NCI-H1105 (cell line): ENCODE results near the gene SLC16A2.
"Not testable (repeated sequence)": the region's sequence is repeated elsewhere in the genome, so short reads cannot be mapped to it uniquely, and the experiment has no call there.

Experiments used
- DNase-seq: peaks from one replicate; lab custom pipeline; 2025; lab: John Stamatoyannopoulos, UW

Gene SLC16A2

DNA sequence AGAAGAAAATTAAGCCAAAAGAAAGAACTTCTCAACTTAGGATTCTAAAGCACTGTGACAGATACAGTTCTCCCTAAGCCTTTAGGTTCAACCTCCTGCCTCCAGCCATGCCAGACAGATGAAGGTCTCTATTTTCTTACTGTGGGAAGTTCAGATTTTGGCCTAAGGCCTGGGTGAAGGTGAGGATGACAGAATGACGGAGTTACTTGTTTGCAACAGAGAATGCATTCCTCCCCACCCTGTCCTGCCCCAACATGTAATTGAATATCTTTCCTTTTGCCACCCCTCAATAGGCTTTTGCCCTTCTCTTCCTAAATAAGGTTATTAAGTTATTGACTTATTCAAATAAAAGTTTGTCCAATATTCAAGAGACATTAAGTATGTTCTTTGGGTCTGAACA, 25.6 kb downstream of the SLC16A2 start:
- no peak for DNase-seq

DNA sequence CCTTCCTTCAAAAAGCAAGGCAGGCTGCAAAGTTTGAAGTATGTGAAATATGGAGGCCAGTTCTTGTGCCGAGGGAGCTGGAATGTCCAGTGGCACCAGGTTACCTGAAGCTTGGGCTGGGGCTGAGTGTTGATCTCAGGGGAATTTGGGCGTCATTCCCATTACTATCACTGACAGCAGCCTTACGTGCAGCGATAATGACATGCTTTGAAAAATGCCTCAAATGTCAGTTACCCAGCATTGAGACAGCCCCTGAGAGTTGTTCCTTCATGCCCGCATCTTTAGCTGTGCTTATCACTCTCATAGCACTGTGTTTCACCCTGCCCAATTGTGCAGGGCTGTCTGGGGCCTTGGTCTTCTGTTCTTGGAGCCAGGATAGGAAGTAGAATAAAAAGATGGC, 27.4 kb downstream of the SLC16A2 start:
- no peak for DNase-seq

DNA sequence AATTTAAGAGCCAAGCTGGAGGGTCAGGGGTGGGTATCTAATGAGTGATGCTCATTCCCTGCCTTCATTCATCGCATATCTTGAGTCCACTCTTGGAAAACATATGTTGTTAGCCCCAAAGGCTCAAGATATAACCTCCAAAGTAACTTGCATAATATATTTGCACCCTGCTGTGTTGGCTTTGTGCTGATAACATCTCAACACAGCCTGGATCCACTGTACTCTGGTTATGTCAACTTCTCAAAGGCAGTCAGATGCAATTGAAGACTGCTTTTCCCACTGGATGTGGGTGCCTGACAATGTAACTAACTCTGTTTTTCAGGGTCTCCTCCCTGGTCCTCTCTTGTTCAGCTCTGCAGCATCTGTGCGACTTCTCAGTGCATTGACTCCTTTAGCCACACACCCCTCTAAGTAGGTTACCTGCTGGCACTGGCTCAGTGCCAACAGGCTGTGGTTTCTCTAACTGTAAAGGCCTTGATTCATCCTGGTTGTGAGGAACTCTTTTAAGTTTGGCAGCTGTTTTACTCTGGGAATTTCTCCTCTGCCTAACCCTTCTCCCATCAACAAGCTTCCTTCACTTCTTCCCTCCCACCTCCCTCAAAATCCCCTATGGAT, 28.1 kb downstream of the SLC16A2 start:
- no peak for DNase-seq

DNA sequence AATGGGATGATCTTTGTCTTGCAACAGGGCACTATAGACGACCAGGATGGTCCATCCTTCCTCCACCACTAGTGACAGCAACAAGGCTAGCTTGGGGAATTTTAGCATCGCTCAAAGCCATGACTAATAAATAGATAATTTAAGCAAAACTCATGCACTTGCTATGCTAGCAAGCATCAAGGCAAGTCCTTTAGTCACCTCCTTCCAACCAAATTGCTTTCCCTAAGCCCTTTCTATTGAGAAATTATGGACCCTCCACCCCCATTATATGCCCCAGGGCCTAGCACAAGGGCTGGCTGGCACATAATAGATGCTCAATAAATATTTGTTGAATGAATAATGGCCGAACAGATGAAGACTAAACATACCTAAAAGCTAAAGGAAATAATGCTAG, 28.6 kb downstream of the SLC16A2 start:
- no peak for DNase-seq

GRCh38 chrX:74450803-74451449, 29.6 kb downstream of the SLC16A2 start:
- DNase-seq = no peak

DNA sequence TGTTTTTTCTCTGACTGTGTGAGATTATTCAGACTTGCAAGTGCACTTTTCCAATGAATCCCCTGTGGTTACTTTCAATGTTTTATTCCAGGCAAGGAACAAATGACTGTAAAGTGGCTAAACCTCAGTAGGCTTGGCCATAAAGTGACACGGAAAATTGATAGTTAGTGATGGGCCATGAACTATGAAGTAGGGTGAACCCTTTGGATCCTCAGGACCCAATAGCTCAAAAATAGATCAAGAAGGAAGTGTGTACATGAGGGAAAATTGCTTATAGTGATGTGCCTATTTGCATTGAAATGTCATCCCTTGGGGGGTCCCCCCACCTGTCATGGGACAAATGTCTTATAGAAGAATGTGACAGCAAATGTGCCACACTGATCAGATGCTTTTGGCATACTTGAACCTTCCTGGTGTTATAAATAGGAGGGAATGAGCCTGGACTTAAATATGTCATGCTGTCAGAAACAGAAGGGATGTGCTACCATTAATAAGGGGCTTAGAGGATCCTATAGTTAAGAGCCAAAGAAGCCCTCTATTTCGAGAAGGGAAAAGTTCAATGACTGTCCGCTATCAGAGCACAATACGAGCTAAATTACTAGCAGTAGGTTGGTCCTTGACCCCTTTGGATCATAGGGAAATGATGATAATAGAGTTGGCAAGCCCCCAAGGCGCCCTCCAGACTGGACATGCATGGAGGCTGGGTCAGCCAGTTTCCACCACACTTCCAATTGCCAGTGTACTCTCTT, 30.3 kb downstream of the SLC16A2 start:
- DNase-seq = no peak

DNA sequence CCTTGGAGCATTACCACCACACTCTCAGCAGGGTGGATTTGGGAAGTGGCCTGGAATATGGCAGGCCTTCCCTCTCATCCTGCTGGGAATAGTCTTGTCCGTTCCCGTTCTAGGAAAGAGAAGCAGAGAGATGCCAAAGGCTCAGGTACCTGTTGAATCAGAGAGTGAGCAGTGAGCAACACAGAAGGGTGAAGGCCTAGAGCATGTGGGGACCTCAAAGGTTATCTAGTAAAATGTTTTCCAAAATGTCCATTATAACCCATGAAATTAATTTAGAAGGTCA, 30.8 kb downstream of the SLC16A2 start:
- DNase-seq = no peak

- no peak for DNase-seq
Observed at GRCh38 chrX:74453178-74453577, 31.9 kb downstream of the SLC16A2 start.

- DNase-seq = not testable (repeated sequence)
Observed at GRCh38 chrX:74454233-74454632, 32.9 kb downstream of the SLC16A2 start.

GRCh38 chrX:74458736-74459135, 37.4 kb downstream of the SLC16A2 start:
- no peak for DNase-seq

DNA sequence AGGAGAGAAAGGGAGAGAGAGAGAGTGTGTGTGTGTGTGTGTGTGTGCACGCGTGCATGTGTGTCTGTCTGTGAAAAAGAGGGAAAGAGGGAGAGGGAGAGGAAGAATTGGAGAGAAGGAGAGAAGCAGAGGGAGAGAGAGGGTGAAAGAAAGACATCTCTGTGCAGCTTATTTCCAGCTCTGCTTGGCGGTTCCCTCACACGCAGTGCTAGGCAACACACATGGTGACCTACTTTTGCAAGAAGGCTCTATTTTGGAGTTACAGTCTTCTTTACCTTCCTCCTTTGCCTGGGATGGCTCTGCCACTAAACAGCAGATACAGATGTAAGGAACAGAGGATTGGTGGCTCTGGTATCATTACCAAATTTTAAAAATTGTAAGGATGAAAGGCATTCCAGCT, 40.1 kb downstream of the SLC16A2 start:
- DNase-seq = no peak

DNA sequence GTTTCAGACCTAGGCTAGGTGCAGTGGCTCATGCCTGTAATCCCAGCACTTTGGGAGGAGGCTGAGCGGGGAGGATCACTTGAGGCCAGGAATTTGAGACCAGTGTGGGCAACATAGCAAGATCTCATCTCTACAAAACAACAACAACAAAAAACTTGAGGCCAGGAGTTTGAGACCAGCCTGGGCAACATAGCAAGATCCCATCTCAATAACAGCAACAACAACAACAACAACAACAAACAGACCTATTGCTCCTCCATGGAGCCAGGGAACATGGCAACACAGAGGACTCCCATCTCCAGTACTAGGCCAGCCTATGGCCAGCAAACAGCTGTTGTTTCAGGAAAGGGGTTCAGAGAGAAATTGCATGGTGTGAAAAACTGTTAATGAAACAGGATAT, 43.4 kb downstream of the SLC16A2 start:
- no peak for DNase-seq

DNA sequence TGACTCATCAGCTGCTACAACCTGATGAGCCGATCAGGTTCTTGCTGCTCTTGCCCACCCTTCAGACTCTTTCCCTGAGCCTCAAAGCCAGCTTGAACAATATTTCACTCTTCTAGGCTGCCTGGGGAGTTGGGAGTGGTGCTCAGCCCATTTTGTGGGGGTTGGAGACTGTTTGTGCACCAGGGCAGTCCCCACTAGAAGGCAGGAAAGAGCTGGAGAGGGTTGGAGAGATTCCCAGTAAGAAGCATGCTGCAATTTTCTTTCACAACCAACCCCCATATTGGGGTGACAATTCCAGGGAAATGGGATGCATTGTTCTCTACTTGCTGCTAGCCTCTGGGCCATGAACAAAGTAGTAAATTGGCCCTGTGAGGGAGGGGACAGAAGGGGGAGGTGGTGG, 44.1 kb downstream of the SLC16A2 start:
- no peak for DNase-seq

DNA sequence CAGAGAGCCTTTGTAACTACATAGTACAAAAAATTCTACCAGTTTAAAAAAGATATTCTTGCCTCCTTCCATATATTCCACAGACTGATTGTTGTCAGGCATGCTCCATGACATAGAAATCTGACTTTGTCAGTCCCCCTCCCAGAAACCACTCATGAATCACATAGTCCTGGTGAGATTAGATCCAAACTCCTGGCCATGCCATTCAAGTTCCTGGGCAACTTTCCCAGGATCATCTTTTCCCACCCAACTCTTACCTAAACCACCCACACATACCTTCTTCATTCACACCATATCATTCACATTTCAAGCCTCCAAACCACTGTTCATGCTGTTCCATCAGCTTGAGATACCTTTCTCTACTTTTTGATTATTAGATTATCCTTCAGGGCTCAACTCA, 46.4 kb downstream of the SLC16A2 start:
- DNase-seq = no peak

DNA sequence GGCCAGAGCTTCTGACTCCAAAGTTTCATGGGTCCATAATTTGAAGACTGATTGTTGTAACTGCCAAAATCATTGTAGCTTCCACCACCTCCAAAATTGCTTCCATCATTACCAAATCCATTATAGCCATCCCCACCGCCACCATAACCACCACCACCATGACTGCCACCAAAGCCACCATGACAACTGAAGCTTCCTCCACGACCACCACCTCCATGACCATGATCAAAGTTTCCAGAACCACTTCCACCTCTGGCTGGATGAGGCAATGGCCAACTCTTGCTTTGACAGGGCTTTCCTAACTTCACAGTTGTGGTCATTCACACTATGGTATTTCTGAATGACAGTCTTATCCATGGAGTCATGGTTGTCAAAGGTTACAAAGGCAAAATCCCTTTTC, 51.8 kb downstream of the SLC16A2 start:
- DNase-seq = not testable (repeated sequence)

- no peak for DNase-seq
Observed at GRCh38 chrX:74490247-74490646, 69.0 kb downstream of the SLC16A2 start.

DNA sequence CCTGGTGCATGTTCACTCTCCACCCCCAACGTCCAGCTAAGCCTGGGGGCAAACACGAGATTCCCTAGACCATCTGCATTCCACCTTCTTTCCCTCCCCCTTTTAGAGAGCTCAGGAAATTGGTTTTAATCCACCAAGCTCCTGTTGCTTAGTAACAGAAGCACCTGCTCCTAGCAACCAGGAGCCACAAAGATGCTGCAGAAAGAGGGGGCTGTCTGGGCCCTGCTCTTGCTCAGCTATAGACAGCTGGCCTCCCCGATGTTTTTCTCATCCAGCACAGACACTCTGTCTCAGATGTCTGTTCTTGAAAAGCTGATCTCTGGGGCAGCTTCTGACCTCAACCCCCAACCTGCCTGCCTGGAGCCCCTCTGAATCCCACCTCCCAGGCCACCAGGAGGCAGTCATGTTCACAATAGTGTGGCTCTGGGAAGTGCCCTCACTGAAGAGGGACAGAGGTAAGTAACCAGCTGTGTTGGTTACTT, 71.5 kb downstream of the SLC16A2 start:
- peak; percentile 43 for DNase-seq

GRCh38 chrX:74493806-74494205, 72.5 kb downstream of the SLC16A2 start:
- DNase-seq = no peak

DNA sequence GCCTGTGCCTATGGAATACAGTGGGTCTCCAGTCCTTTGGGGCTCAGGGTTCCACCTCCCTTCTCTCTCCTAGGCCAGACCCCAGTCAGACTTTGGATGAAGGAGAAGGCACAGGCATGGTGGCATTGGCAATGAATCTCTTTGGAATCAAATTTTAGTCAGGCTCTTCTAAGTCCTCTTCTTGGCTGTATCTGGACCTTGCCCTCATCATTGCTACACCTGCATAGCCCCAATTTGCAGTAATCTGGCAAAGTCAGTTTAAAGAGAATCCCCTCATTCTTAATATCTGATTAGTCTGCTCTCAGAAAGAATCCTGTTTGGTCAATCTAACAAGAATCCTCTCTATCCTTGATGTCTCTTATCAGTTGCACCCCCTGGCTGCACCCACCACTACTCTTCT, 77.6 kb downstream of the SLC16A2 start:
- DNase-seq = no peak

DNA sequence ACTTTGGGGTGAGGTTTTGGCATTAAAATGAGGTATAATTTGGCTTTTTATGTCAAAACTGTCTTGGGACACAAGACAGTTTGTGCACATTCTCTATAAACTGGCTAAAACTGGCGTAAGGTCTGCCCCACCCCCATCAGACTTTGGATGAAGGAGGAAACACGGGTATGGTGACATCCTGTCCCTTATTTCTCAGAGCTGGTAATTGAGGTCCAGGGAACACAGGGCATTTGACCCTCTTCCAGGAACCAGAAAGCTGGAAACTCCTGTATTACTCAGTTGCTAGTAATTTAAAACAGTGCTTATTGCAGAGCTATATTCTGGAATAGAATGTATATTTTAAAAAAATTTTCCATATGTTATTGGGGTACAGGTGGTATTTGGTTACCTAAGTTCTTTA, 78.8 kb downstream of the SLC16A2 start:
- no peak for DNase-seq

GRCh38 chrX:74500555-74500954, 79.3 kb downstream of the SLC16A2 start:
- DNase-seq = no peak

DNA sequence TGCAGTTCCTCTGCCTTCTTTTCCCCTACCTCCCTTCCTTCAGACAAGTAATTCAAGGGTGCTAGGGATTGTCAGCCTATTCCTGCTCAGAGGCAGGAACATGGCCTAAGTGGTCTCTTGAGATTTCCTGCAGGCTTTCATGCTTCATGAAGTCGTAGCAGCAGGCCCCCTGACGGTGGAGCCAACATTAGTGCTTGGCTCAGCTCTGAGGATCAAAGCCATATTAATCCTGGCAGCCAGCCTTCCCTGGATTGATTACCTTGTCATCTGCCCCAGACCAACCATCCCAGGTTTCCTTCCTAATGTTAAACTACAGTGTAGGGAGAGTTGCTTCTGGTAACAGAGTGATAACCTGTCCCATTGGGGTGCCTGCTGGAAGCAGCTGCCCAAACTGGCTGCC, 84.1 kb downstream of the SLC16A2 start:
- DNase-seq = no peak

DNA sequence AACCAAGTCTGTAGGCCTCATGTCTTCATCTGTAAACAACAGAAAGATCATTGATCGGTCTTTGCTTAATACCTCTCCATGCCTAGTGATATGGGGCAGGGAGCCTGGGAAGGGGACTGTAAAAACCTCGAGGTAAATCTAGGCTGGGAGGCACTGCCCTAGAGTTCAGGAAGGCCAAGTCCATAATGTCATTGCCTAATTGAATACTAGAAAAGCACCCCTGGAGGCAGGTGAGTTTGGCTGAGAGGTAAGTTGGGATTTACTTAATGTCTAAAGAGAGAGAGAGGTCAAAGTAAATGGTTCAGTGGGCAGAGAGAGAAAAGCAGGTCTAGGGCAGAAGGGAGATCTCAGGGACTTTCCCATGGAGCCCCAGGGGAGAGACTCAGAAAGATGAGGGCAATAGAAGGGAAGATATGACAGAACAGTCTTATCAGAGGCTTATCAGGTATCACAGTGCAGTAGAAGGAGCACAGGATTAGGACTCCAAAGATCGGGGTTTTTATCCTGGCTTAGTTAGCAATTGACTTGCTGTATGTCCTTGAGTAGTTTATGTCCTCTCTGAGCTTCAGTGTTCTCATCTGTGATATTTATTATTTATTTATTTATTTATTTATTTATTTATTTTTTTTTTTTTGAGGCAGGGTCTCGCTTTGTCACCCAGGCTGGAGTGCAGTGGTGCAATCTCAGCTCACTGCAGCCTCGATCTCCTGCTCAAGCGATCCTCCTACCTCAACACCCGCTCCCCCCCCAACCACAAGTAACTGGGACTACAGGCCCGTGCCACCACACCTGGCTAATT, 85.2 kb downstream of the SLC16A2 start:
- no peak for DNase-seq
